Right atrium auricular region (tissue), 2 donors: Measurements from ENCODE around the gene PTPRN2. TPM values are rescaled to one million over a fixed set of nuclear protein-coding genes. Genes with fewer than 3 reads are reported as not detected.

ENCODE experiments used
- DNase-seq: peaks from one replicate; pipeline ENCODE4 v3.0.0-alpha.2; 2019; ENCODE audit warnings: low spot score
- H3K27ac ChIP-seq, 2 donors: fragments of 200-600 bp; sonication (generic); 1 replicate in 1 of 2; 2 replicates in 1 of 2; pipeline ENCODE4 v1.5.1; 2016 to 2019
- H3K27me3 ChIP-seq, 2 donors: fragments of 200-600 bp; sonication (generic); one replicate each; pipeline versions ENCODE4 v1.5.1 to v1.6.0; 2017 to 2019
- H3K36me3 ChIP-seq: fragments of 200-600 bp; sonication (generic); one replicate; pipeline ENCODE4 v1.5.1; 2016
- H3K4me1 ChIP-seq, 2 donors: fragments of 200-600 bp; sonication (generic); one replicate each; pipeline versions ENCODE4 v1.5.1 to v1.6.0; 2017 to 2019
- H3K4me3 ChIP-seq, 2 donors: fragments of 200-600 bp; sonication (generic); 1 replicate in 1 of 2; 2 replicates in 1 of 2; pipeline ENCODE4 v1.5.1; 2017 to 2019; ENCODE audit warnings: mild to moderate bottlenecking in 1 of 2, moderate library complexity in 1 of 2
- H3K9me3 ChIP-seq, 2 donors: fragments of 200-600 bp; sonication (generic); one replicate each; pipeline ENCODE4 v1.5.1; 2019
- CTCF ChIP-seq, 2 donors: fragments of 200-600 bp; sonication (generic); IDR thresholded peaks; one replicate each; pipeline ENCODE4 v1.5.1; 2019; ENCODE audit warnings: antibody characterized with exemption in 2 of 2
- total RNA-seq, 2 donors: library from RNA; depleted of rRNA; stranded (reverse); fragments of >200 nt; gene quantifications; one replicate each; pipeline ENCODE4 v1.1.0, GENCODE V29; 2016

The PTPRN2 gene
- total RNA-seq, 2 donors from 2014 or later = 2.6 to 2.7 TPM

- Histone ChIP-seq H3K4me1 (no peaks in the 10 kb centered on the region), H3K36me3 (no peaks in the 10 kb centered on the region), H3K27ac (no peak overlapping the region), H3K9me3 (no peaks in the 10 kb centered on the region), H3K4me3 (no peak overlapping the region), H3K27me3 (no peaks in the 10 kb centered on the region)
- DNase-seq = no peak
- no peak for TF ChIP-seq CTCF (IDR thresholded peaks at IDR 0.05)
These were observed 877.2 kb downstream of the PTPRN2 start for GRCh38 chr7:157710396-157710795.

GRCh38 chr7:157709531-157710251 is 877.9 kb downstream of the PTPRN2 start:
- no peak for DNase-seq
- H3K27me3 ChIP-seq = no peaks in the 10 kb centered on the region
- no peaks in the 10 kb centered on the region for H3K36me3 ChIP-seq
- no peaks in the 10 kb centered on the region for H3K4me1 ChIP-seq
- H3K27ac ChIP-seq = no peak overlapping the region
- no peak overlapping the region for H3K4me3 ChIP-seq
- TF ChIP-seq CTCF (IDR thresholded peaks at IDR 0.05) = no peak
- H3K9me3 ChIP-seq = no peaks in the 10 kb centered on the region

GRCh38 chr7:157708919-157709295 is 878.7 kb downstream of the PTPRN2 start:
- no peak overlapping the region for H3K27ac ChIP-seq
- H3K4me1 ChIP-seq = no peaks in the 10 kb centered on the region
- DNase-seq = no peak
- TF ChIP-seq CTCF (IDR thresholded peaks at IDR 0.05) = no peak
- H3K4me3 ChIP-seq = no peak overlapping the region
- no peaks in the 10 kb centered on the region for H3K9me3 ChIP-seq
- H3K27me3 ChIP-seq = no peaks in the 10 kb centered on the region
- H3K36me3 ChIP-seq = no peaks in the 10 kb centered on the region

- H3K27ac ChIP-seq = no peak overlapping the region
- no peaks in the 10 kb centered on the region for H3K27me3 ChIP-seq
- H3K36me3 ChIP-seq = no peaks in the 10 kb centered on the region
- no peaks in the 10 kb centered on the region for H3K9me3 ChIP-seq
- H3K4me1 ChIP-seq = no peaks in the 10 kb centered on the region
- no peak overlapping the region for H3K4me3 ChIP-seq
- TF ChIP-seq CTCF (IDR thresholded peaks at IDR 0.05) = no peak
- DNase-seq = no peak
These were observed 879.4 kb downstream of the PTPRN2 start for GRCh38 chr7:157707983-157708918.

- no peaks in the 10 kb centered on the region for H3K9me3 ChIP-seq
- H3K27ac ChIP-seq = no peak overlapping the region
- no peaks in the 10 kb centered on the region for H3K4me1 ChIP-seq
- no peak for DNase-seq
- TF ChIP-seq CTCF (IDR thresholded peaks at IDR 0.05) = no peak
- no peaks in the 10 kb centered on the region for H3K27me3 ChIP-seq
- no peak overlapping the region for H3K4me3 ChIP-seq
- no peaks in the 10 kb centered on the region for H3K36me3 ChIP-seq
These were observed 883.3 kb downstream of the PTPRN2 start for GRCh38 chr7:157704365-157704764.
